GM21381 (cell line): ENCODE data around the gene PRDM13.
"Not testable (repeated sequence)": the region's sequence is repeated elsewhere in the genome, so short reads cannot be mapped to it uniquely, and the experiment has no call there.

Experiments used
- ATAC-seq: cut with Tn5 transposase; IDR thresholded peaks from one replicate; pipeline ENCODE4 v1.9.1; 2021; ENCODE audit warnings: mild to moderate bottlenecking, moderate library complexity; ENCODE audit not compliant: unreplicated experiment

Gene PRDM13

GRCh38 chr6:99622044-99622443, 15.4 kb downstream of the PRDM13 start:
- not testable (repeated sequence) for ATAC-seq

GRCh38 chr6:99629293-99629692, 22.7 kb downstream of the PRDM13 start:
- no peak for ATAC-seq

- ATAC-seq = no peak
These were observed 31.0 kb downstream of the PRDM13 start for GRCh38 chr6:99637629-99638028.

- ATAC-seq = not testable (repeated sequence)
These were observed 31.7 kb downstream of the PRDM13 start for GRCh38 chr6:99638358-99638757.

GRCh38 chr6:99641270-99641669, 34.6 kb downstream of the PRDM13 start:
- ATAC-seq = no peak

GRCh38 chr6:99645986-99646385, 39.4 kb downstream of the PRDM13 start:
- ATAC-seq = no peak

- not testable (repeated sequence) for ATAC-seq
These were observed 43.5 kb downstream of the PRDM13 start for GRCh38 chr6:99650091-99650571.

- ATAC-seq = no peak
These were observed 53.6 kb downstream of the PRDM13 start for GRCh38 chr6:99660206-99660605.

- no peak for ATAC-seq
These were observed 55.2 kb downstream of the PRDM13 start for GRCh38 chr6:99661870-99662269.

- no peak for ATAC-seq
These were observed 56.0 kb downstream of the PRDM13 start for GRCh38 chr6:99662616-99663015.
